KOPT-K1 (cell line): ENCODE measurements around the gene ZBED1.
"Not testable (repeated sequence)": the region's sequence is repeated elsewhere in the genome, so short reads cannot be mapped to it uniquely, and the experiment has no call there.

ENCODE experiments used
- H3K27ac ChIP-seq: fragments of 200-600 bp; sonication (generic); 2 replicates; pipeline ENCODE4 v1.5.1; 2016; ENCODE audit warnings: antibody characterized with exemption, mild to moderate bottlenecking, low read depth, low read length; ENCODE audit not compliant: poor library complexity, severe bottlenecking
- H3K36me3 ChIP-seq: fragments of 200-600 bp; sonication (generic); 2 replicates; pipeline ENCODE4 v1.5.1; 2017; ENCODE audit warnings: antibody characterized with exemption, mild to moderate bottlenecking, low read length, moderate library complexity; ENCODE audit not compliant: insufficient read depth
- H3K9me3 ChIP-seq: fragments of 200-600 bp; sonication (generic); 2 replicates; pipeline ENCODE4 v1.5.1; 2017; ENCODE audit warnings: antibody characterized with exemption, low read length, mild to moderate bottlenecking; ENCODE audit not compliant: insufficient read depth, poor library complexity, severe bottlenecking

ZBED1 gene

GRCh38 chrX:2507196-2507595, 6.4 kb upstream of the ZBED1 start:
- Histone ChIP-seq H3K27ac (no peak overlapping the region), H3K36me3 (no peaks in the 10 kb centered on the region), H3K9me3 (no peaks in the 10 kb centered on the region)

- H3K9me3 ChIP-seq, H3K36me3 ChIP-seq, H3K27ac ChIP-seq: not testable (repeated sequence)
Measured at GRCh38 chrX:2505341-2505740, 4.6 kb upstream of the ZBED1 start.

- Histone ChIP-seq H3K27ac (no peak overlapping the region), H3K9me3 (no peaks in the 10 kb centered on the region), H3K36me3 (no peaks in the 10 kb centered on the region)
Measured at GRCh38 chrX:2504706-2505332, 4.0 kb upstream of the ZBED1 start.

GRCh38 chrX:2503591-2504500, 3.1 kb upstream of the ZBED1 start:
- H3K9me3 ChIP-seq, result no peaks in the 10 kb centered on the region

GRCh38 chrX:2502668-2503519, 2.1 kb upstream of the ZBED1 start:
- no peaks in the 10 kb centered on the region for H3K9me3 ChIP-seq
- H3K36me3 ChIP-seq, result peaks cover 8% of the 10 kb centered on the region
- H3K27ac ChIP-seq, result no peak overlapping the region

More at GRCh38 chrX:2503591-2504500, 3.1 kb upstream of the ZBED1 start:
- Histone ChIP-seq H3K36me3 (no peaks in the 10 kb centered on the region), H3K27ac (no peak overlapping the region)

GRCh38 chrX:2502120-2502667, 1.4 kb upstream of the ZBED1 start:
- H3K9me3 ChIP-seq, result no peaks in the 10 kb centered on the region
- H3K36me3 ChIP-seq, result peaks cover 15% of the 10 kb centered on the region
- no peak overlapping the region for H3K27ac ChIP-seq

- no peak overlapping the region for H3K27ac ChIP-seq
- H3K36me3 ChIP-seq, result peaks cover 19% of the 10 kb centered on the region
- no peaks in the 10 kb centered on the region for H3K9me3 ChIP-seq
Measured at GRCh38 chrX:2501559-2502102, 855 bp upstream of the ZBED1 start.

GRCh38 chrX:2500091-2500802, 529 bp downstream of the ZBED1 start:
- Histone ChIP-seq H3K9me3 (no peaks in the 10 kb centered on the region), H3K27ac (peak overlapping the region; percentile 83), H3K36me3 (peaks cover 32% of the 10 kb centered on the region)

GRCh38 chrX:2499507-2499906, 1.3 kb downstream of the ZBED1 start:
- H3K36me3 ChIP-seq, result peaks cover 33% of the 10 kb centered on the region
- peak overlapping the region; percentile 83 for H3K27ac ChIP-seq
- no peaks in the 10 kb centered on the region for H3K9me3 ChIP-seq

GRCh38 chrX:2498781-2499302, 1.9 kb downstream of the ZBED1 start:
- Histone ChIP-seq H3K9me3 (no peaks in the 10 kb centered on the region), H3K36me3 (peaks cover 33% of the 10 kb centered on the region), H3K27ac (peak overlapping the region; percentile 1)

GRCh38 chrX:2497961-2498780, 2.6 kb downstream of the ZBED1 start:
- Histone ChIP-seq H3K9me3 (no peaks in the 10 kb centered on the region), H3K36me3 (peaks cover 33% of the 10 kb centered on the region), H3K27ac (peak overlapping the region; percentile 1)

GRCh38 chrX:2495595-2495994, 5.2 kb downstream of the ZBED1 start:
- Histone ChIP-seq H3K36me3 (peaks cover 47% of the 10 kb centered on the region), H3K9me3 (no peaks in the 10 kb centered on the region), H3K27ac (no peak overlapping the region)

GRCh38 chrX:2492531-2493218, 8.1 kb downstream of the ZBED1 start:
- H3K9me3 ChIP-seq, result no peaks in the 10 kb centered on the region
- H3K27ac ChIP-seq, result no peak overlapping the region
- H3K36me3 ChIP-seq, result peaks cover 66% of the 10 kb centered on the region
